ENCODE data around the gene FLVCR2.

- TF ChIP-seq SP1 (IDR thresholded peaks at IDR 0.05) (no peak), FOXA1 (IDR thresholded peaks at IDR 0.05) (no peak), BHLHE40 (IDR thresholded peaks at IDR 0.05; ENCODE audit: borderline replicate concordance) (no peak)
- TF ChIP-seq, protein P1, sequence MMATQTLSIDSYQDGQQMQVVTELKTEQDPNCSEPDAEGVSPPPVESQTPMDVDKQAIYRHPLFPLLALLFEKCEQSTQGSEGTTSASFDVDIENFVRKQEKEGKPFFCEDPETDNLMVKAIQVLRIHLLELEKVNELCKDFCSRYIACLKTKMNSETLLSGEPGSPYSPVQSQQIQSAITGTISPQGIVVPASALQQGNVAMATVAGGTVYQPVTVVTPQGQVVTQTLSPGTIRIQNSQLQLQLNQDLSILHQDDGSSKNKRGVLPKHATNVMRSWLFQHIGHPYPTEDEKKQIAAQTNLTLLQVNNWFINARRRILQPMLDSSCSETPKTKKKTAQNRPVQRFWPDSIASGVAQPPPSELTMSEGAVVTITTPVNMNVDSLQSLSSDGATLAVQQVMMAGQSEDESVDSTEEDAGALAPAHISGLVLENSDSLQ (IDR thresholded peaks at IDR 0.05) = no peak
Observed at GRCh38 chr14:75591331-75591946, 13.0 kb downstream of the FLVCR2 start.

Measured in HEK293T (cell line).